K562 (cell line): Measurements from ENCODE around the gene TIPARP. TPM values are rescaled to one million over a fixed set of nuclear protein-coding genes. Genes with fewer than 3 reads are reported as not detected.

Experiments used
- ARNT ChIP-seq, 2 experiments: fragments of 450-650 bp; IDR thresholded peaks; 2 replicates each; pipeline ENCODE4 v1.6.1; 2016; ENCODE audit warnings: mild to moderate bottlenecking in 1 of 2
- CBX3 ChIP-seq, 2 experiments: IDR thresholded peaks; 1 replicate in 1 of 2; 2 replicates in 1 of 2; pipeline ENCODE4 v1.6.1; 2012; ENCODE audit warnings: inconsistent platforms in 2 of 2, low read length in 2 of 2, borderline replicate concordance in 1 of 2, control low read depth in 1 of 2
- CTBP1 ChIP-seq: fragments of 450-650 bp; IDR thresholded peaks from 2 replicates; pipeline ENCODE4 v1.6.1; 2016; ENCODE audit warnings: borderline replicate concordance
- ELF1 ChIP-seq: fragments of 200-800 bp; sonication (Bioruptor generic); IDR thresholded peaks from 2 replicates; pipeline ENCODE4 v1.6.1; 2016; ENCODE audit warnings: missing genetic modification characterization, missing compliant biosample characterization
- FOXA1 ChIP-seq: fragments of 450-650 bp; IDR thresholded peaks from 2 replicates; pipeline ENCODE4 v1.6.1; 2016; ENCODE audit warnings: mild to moderate bottlenecking, borderline replicate concordance
- HDGF ChIP-seq: fragments of 450-650 bp; IDR thresholded peaks from 2 replicates; pipeline ENCODE4 v1.6.1; 2016
- HMG20A ChIP-seq: fragments of 450-650 bp; formaldehyde crosslinking; conservative IDR thresholded peaks from 2 replicates; pipeline ENCODE4 v1.4.0; 2020; ENCODE audit warnings: mild to moderate bottlenecking, mixed read lengths
- KAT7 ChIP-seq: sonication (generic); formaldehyde crosslinking; IDR thresholded peaks from 2 replicates; pipeline ENCODE4 v1.8.0; 2022; ENCODE audit warnings: missing genetic modification reagents, mild to moderate bottlenecking, borderline replicate concordance
- KDM5B ChIP-seq: fragments of 200-600 bp; sonication (generic); IDR thresholded peaks from 2 replicates; pipeline ENCODE4 v1.6.1; 2012; ENCODE audit warnings: low read depth, mild to moderate bottlenecking, moderate library complexity, low read length, control low read depth, inconsistent platforms; ENCODE audit not compliant: insufficient replicate concordance
- L3MBTL2 ChIP-seq: fragments of 450-650 bp; IDR thresholded peaks from 2 replicates; pipeline ENCODE4 v1.6.1; 2016; ENCODE audit warnings: mild to moderate bottlenecking, moderate library complexity
- NCOA1 ChIP-seq: fragments of 450-650 bp; IDR thresholded peaks from 2 replicates; pipeline ENCODE4 v1.6.1; 2016; ENCODE audit warnings: low read depth
- POLR2B ChIP-seq: fragments of 450-650 bp; IDR thresholded peaks from 2 replicates; pipeline ENCODE4 v1.6.1; 2018; ENCODE audit warnings: low read depth; ENCODE audit not compliant: partially characterized antibody
- TCF3 ChIP-seq: sonication (generic); formaldehyde crosslinking; IDR thresholded peaks from 2 replicates; pipeline ENCODE4 v1.4.0; 2020; ENCODE audit warnings: mild to moderate bottlenecking, missing genetic modification reagents
- TCF7L2 ChIP-seq: fragments of 150-350 bp; IDR thresholded peaks from 2 replicates; pipeline ENCODE4 v1.6.1; 2016; ENCODE audit warnings: low read depth, mild to moderate bottlenecking, low read length, moderate library complexity
- ZEB2 ChIP-seq: fragments of 450-650 bp; IDR thresholded peaks from 2 replicates; pipeline ENCODE4 v1.6.1; 2016
- ZKSCAN3 ChIP-seq: fragments of 250-450 bp; sonication (Bioruptor Pico); IDR thresholded peaks from 2 replicates; pipeline ENCODE4 v1.4.0; 2020
- ZNF224 ChIP-seq: sonication (generic); formaldehyde crosslinking; IDR thresholded peaks from 2 replicates; pipeline ENCODE4 v1.8.0; 2022; ENCODE audit warnings: mild to moderate bottlenecking, missing genetic modification reagents
- ZNF24 ChIP-seq: fragments of 450-650 bp; IDR thresholded peaks from 2 replicates; pipeline ENCODE4 v1.6.1; 2016
- ZZZ3 ChIP-seq: fragments of 450-650 bp; IDR thresholded peaks from 2 replicates; pipeline ENCODE4 v1.6.1; 2016; ENCODE audit warnings: antibody characterized with exemption, mild to moderate bottlenecking, moderate library complexity
- polyA plus RNA-seq, 8 experiments: library from polyadenylated mRNA; depleted of rRNA in 4 of 8; stranded (reverse) in 5 of 8; unstranded in 3 of 8; fragments of >200 nt; fragmentation: Nextera tagmentation in 2 of 8; fragmentation: Illumina TruSeq in 1 of 8; extraction: Ambion mirVana in 2 of 8; extraction: Trizol in 1 of 8; gene quantifications; 2 replicates each; pipeline versions ENCODE4 v1.2.1 to v1.2.3, GENCODE V29; 2011 to 2014; ENCODE audit warnings: inconsistent platforms in 1 of 8, missing spikeins in 1 of 8
- total RNA-seq, 7 experiments: library from RNA; depleted of rRNA in 6 of 7; stranded (reverse); fragments of >200 nt in 6 of 7; fragmentation: Illumina TruSeq in 2 of 7; extraction: Trizol in 2 of 7; gene quantifications; 2 replicates each; pipeline versions ENCODE4 v1.2.1 to v1.2.3, GENCODE V29; 2011 to 2021; ENCODE audit warnings: low replicate concordance in 1 of 7
- TF ChIP-seq, protein P1 (sequence below), 2 experiments: fragments of 450-650 bp; IDR thresholded peaks; 2 replicates each; pipeline ENCODE4 v1.6.1; 2018; ENCODE audit warnings: mild to moderate bottlenecking in 2 of 2, low read depth in 1 of 2; ENCODE audit not compliant: partially characterized antibody in 2 of 2
- TF ChIP-seq, protein P2 (sequence below), 3 experiments: fragments of 200-800 bp in 1 of 3; sonication (Bioruptor generic) in 1 of 3; sonication (generic) in 1 of 3; formaldehyde crosslinking in 1 of 3; IDR thresholded peaks; 2 replicates each; pipeline versions ENCODE4 v1.6.1 to v1.8.0; 2016 to 2022; ENCODE audit warnings: mild to moderate bottlenecking in 2 of 3, missing compliant biosample characterization in 2 of 3, missing genetic modification characterization in 2 of 3, missing genetic modification reagents in 1 of 3
- TF ChIP-seq, protein P3 (sequence below): fragments of 250-450 bp; sonication (Bioruptor Pico); IDR thresholded peaks from 2 replicates; pipeline ENCODE4 v1.4.0; 2020; ENCODE audit warnings: borderline replicate concordance

TIPARP gene
- total and polyA plus RNA-seq, 9 of the 15 experiments (the other 6 are each of a cell fraction or from before 2014, with no cell fraction given), result 2.4 to 29.4 (median 15.1) TPM

DNA sequence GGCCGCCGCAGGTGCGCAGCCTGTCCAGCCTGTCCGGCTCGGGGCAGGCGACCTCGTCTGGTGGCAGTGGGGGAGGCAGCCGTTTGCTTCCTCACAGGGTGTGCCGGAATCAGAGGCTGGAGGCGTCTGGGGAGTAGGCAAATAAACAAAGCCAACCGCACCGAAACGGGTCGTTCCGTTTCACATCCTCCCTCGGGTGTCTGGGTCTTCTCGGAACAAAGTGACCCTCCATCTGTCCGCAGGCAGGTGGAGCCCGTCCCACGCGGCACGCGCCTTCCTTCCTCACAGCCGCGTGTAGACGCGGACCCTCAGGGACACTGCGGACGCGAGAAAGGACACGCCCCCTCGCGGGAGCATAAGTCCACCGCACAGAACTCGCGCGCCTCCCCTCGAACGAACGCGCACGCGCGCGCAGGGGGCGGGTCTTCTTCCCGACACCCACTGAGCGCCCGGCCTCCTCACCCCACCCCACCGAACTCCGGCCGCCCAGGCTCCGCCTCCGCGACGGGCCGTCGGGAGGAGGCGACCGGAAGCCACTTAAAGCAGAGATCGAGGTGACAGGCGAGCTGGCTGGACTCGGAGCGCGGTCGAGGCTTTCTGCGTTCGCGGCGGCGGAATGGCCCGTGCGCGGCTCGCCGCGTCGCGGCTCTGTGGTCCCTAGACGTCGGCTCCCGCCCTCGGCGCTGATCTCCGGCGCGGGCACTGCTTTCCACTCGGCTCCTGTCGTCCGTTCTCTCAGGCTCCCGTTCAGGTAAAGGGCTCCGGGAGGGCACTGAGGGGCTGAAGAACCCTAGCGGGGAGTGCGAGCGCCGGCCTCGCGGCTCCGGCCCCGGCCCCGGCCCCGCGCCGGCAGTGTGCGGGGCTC is at the start of gene TIPARP (continued):
- TF ChIP-seq ZEB2, result peak; percentile 78; the same call in 1 of the 2 replicates
- TF ChIP-seq, protein P1, sequence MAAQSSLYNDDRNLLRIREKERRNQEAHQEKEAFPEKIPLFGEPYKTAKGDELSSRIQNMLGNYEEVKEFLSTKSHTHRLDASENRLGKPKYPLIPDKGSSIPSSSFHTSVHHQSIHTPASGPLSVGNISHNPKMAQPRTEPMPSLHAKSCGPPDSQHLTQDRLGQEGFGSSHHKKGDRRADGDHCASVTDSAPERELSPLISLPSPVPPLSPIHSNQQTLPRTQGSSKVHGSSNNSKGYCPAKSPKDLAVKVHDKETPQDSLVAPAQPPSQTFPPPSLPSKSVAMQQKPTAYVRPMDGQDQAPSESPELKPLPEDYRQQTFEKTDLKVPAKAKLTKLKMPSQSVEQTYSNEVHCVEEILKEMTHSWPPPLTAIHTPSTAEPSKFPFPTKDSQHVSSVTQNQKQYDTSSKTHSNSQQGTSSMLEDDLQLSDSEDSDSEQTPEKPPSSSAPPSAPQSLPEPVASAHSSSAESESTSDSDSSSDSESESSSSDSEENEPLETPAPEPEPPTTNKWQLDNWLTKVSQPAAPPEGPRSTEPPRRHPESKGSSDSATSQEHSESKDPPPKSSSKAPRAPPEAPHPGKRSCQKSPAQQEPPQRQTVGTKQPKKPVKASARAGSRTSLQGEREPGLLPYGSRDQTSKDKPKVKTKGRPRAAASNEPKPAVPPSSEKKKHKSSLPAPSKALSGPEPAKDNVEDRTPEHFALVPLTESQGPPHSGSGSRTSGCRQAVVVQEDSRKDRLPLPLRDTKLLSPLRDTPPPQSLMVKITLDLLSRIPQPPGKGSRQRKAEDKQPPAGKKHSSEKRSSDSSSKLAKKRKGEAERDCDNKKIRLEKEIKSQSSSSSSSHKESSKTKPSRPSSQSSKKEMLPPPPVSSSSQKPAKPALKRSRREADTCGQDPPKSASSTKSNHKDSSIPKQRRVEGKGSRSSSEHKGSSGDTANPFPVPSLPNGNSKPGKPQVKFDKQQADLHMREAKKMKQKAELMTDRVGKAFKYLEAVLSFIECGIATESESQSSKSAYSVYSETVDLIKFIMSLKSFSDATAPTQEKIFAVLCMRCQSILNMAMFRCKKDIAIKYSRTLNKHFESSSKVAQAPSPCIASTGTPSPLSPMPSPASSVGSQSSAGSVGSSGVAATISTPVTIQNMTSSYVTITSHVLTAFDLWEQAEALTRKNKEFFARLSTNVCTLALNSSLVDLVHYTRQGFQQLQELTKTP (IDR thresholded peaks at IDR 0.05; ENCODE audit: low read depth in 1 of 2, partially characterized antibody in 2 of 2), result peak in 1 of 2 experiments; percentile 61
- peak; percentile 49 for TF ChIP-seq TCF3
- TF ChIP-seq FOXA1, result no peak
- TF ChIP-seq ZZZ3, result no peak
- TF ChIP-seq ZKSCAN3 (CRISPR knock-in tag), result no peak
- TF ChIP-seq NCOA1, result 0 out of 2 replicates have a peak, but pooled peaks have one; percentile 34
- TF ChIP-seq HDGF, result 0 out of 2 replicates have a peak, but pooled peaks have one; percentile 37
- peak; percentile 84; the same call in 1 of the 2 replicates for TF ChIP-seq ZNF224 (CRISPR knock-in tag)
- TF ChIP-seq ELF1, result peak; percentile 91
- no peak for TF ChIP-seq HMG20A
- peak; percentile 89 for TF ChIP-seq KDM5B
- 0 out of 4 replicates have a peak, but pooled peaks of 1 of the 2 experiments have one; percentile 30 for TF ChIP-seq ARNT (IDR thresholded peaks at IDR 0.05)
- no peak for TF ChIP-seq CBX3 (IDR thresholded peaks at IDR 0.05; ENCODE audit: borderline replicate concordance in 1 of 2, low read length in 2 of 2)
- peak; percentile 92; the same call in 1 of the 2 replicates for TF ChIP-seq KAT7 (CRISPR knock-in tag)
- TF ChIP-seq TCF7L2, result no peak
- TF ChIP-seq L3MBTL2, result peak; percentile 85
- peak; percentile 96 for TF ChIP-seq CTBP1
- TF ChIP-seq, protein P2, sequence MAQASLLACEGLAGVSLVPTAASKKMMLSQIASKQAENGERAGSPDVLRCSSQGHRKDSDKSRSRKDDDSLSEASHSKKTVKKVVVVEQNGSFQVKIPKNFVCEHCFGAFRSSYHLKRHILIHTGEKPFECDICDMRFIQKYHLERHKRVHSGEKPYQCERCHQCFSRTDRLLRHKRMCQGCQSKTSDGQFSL (CRISPR knock-in tag; IDR thresholded peaks at IDR 0.05), result peak; percentile 67; the same call in 1 of the 2 replicates
- TF ChIP-seq, protein P2 (tag; IDR thresholded peaks at IDR 0.05), result no peak
- peak; percentile 90 for TF ChIP-seq POLR2B
- TF ChIP-seq, protein P3, sequence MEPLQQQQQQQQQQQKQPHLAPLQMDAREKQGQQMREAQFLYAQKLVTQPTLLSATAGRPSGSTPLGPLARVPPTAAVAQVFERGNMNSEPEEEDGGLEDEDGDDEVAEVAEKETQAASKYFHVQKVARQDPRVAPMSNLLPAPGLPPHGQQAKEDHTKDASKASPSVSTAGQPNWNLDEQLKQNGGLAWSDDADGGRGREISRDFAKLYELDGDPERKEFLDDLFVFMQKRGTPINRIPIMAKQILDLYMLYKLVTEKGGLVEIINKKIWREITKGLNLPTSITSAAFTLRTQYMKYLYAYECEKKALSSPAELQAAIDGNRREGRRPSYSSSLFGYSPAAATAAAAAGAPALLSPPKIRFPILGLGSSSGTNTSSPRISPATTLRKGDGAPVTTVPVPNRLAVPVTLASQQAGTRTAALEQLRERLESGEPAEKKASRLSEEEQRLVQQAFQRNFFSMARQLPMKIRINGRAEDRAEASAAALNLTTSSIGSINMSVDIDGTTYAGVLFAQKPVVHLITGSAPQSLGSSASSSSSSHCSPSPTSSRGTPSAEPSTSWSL (CRISPR knock-in tag), result no peak
- TF ChIP-seq ZNF24, result peak; percentile 63
